ENCODE measurements around the gene PTPN11.

GRCh38 chr12:112524676-112525425, 106.1 kb downstream of the PTPN11 start:
- TF ChIP-seq, protein P1, sequence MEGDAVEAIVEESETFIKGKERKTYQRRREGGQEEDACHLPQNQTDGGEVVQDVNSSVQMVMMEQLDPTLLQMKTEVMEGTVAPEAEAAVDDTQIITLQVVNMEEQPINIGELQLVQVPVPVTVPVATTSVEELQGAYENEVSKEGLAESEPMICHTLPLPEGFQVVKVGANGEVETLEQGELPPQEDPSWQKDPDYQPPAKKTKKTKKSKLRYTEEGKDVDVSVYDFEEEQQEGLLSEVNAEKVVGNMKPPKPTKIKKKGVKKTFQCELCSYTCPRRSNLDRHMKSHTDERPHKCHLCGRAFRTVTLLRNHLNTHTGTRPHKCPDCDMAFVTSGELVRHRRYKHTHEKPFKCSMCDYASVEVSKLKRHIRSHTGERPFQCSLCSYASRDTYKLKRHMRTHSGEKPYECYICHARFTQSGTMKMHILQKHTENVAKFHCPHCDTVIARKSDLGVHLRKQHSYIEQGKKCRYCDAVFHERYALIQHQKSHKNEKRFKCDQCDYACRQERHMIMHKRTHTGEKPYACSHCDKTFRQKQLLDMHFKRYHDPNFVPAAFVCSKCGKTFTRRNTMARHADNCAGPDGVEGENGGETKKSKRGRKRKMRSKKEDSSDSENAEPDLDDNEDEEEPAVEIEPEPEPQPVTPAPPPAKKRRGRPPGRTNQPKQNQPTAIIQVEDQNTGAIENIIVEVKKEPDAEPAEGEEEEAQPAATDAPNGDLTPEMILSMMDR (conservative IDR thresholded peaks at IDR 0.05; ENCODE audit: low read depth, low read length): peak; percentile 61
- no peak for TF ChIP-seq EZH2phosphoT487 (IDR thresholded peaks at IDR 0.05; ENCODE audit: borderline replicate concordance, low read length)
- TF ChIP-seq EZH2 (IDR thresholded peaks at IDR 0.05; ENCODE audit: low read length, unreplicated experiment): no peak

Measured in PC-3 (cell line).